T-helper 1 cell (primary cell): Measurements from ENCODE around the gene CPSF4L.
"Not testable (repeated sequence)": the region's sequence is repeated elsewhere in the genome, so short reads cannot be mapped to it uniquely, and the experiment has no call there.

ENCODE experiments used
- DNase-seq, 5 donors: peaks; one replicate each; pipeline ENCODE4 v3.0.0-alpha.2; 2012 to 2020
- total RNA-seq, 4 donors: gene quantifications; one replicate each; lab custom pipeline; 2026; lab: John Stamatoyannopoulos, UW

Gene CPSF4L
- 0 reads per million in 4 donors for total RNA-seq

GRCh38 chr17:73261617-73261951 is at the start of gene CPSF4L:
TSS of gene CPSF4L (minus strand) at chr17:73261880. CDS start at chr17:73261818, 62 bp downstream.
- no peak for DNase-seq

GRCh38 chr17:73311428-73311780 is 49.7 kb upstream of the CPSF4L start:
- DNase-seq: no peak

- no peak for DNase-seq
Measured at GRCh38 chr17:73309727-73310596, 48.3 kb upstream of the CPSF4L start.

GRCh38 chr17:73308959-73309358 is 47.3 kb upstream of the CPSF4L start:
- DNase-seq: not testable (repeated sequence)

GRCh38 chr17:73308017-73308823 is 46.5 kb upstream of the CPSF4L start:
- no peak for DNase-seq

GRCh38 chr17:73307130-73307529 is 45.5 kb upstream of the CPSF4L start:
- DNase-seq: no peak

GRCh38 chr17:73305845-73306836 is 44.5 kb upstream of the CPSF4L start:
- DNase-seq: no peak

- DNase-seq: no peak
Measured at GRCh38 chr17:73304971-73305812, 43.5 kb upstream of the CPSF4L start.

GRCh38 chr17:73304438-73304837 is 42.8 kb upstream of the CPSF4L start:
- no peak for DNase-seq

- DNase-seq: no peak
Measured at GRCh38 chr17:73302189-73302588, 40.5 kb upstream of the CPSF4L start.

GRCh38 chr17:73301369-73301768 is 39.7 kb upstream of the CPSF4L start:
- DNase-seq: no peak

GRCh38 chr17:73300392-73300791 is 38.7 kb upstream of the CPSF4L start:
- DNase-seq: no peak

GRCh38 chr17:73297934-73298861 is 36.5 kb upstream of the CPSF4L start:
- DNase-seq: no peak

GRCh38 chr17:73293480-73293911 is 31.8 kb upstream of the CPSF4L start:
- no peak for DNase-seq

- no peak for DNase-seq
Measured at GRCh38 chr17:73293031-73293430, 31.4 kb upstream of the CPSF4L start.

GRCh38 chr17:73292031-73292531 is 30.4 kb upstream of the CPSF4L start:
- DNase-seq: no peak

GRCh38 chr17:73291260-73291801 is 29.7 kb upstream of the CPSF4L start:
- DNase-seq: no peak

GRCh38 chr17:73290399-73291259 is 28.9 kb upstream of the CPSF4L start:
- no peak for DNase-seq
